ENCODE results near the gene ARSD.
"Not testable (repeated sequence)": the region's sequence is repeated elsewhere in the genome, so short reads cannot be mapped to it uniquely, and the experiment has no call there.

The ARSD gene

DNA sequence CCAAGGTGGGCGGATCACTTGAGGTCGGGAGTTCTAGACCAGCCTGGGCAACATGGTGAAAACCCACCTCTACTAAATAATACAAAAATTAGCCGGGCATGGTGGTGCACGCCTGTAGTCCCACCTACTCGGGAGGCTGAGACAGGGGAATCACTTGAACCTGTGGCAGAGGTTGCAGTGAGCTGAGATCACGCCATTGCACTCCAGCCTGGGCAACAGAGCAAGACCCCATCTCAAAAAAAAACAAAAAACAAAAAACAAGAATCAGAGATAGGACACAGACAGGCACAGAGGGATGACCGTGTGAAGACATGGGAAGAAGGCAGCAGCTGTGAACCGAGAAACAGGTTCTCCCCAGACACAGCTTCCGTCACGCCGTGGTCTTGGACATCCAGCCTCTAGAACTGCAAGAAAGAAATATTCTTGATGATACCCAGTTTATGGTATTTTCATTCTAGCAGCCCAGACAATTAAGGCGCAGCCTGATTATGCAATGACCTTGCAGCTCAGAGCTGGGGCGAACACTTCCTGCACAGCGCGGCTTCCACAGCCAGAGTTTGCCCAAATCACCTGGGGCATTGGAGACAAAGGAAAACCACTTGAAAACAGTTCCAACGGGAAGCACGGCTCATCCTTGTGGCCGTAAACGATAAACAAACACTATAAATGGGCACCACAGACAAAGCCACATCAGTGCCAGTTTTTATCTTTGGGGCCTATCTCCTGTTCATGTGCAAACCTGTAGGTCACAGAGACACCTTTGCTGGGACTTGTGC is 4.2 kb upstream of the ARSD start:
- DNase-seq = no peak

DNA sequence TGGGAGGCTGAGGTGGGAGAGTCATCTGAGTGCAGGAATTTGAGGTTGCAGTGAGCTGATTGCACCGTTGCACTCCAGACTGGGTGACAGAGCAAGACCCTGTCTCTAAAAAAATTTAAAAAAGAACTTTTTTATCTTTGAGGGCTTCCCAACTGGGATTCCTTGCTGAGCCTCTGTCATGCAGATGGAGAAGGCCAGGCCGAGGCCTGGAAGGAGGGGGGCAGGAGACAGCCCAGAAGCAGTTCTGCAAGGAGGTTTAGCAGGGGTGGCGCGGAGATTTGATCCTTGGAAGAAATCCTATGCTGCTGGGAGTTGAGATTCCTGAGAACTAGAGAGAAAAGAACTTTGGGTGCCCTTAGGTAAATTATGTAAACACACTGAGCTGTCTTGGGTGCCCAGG is 2.5 kb upstream of the ARSD start:
- DNase-seq = no peak

DNA sequence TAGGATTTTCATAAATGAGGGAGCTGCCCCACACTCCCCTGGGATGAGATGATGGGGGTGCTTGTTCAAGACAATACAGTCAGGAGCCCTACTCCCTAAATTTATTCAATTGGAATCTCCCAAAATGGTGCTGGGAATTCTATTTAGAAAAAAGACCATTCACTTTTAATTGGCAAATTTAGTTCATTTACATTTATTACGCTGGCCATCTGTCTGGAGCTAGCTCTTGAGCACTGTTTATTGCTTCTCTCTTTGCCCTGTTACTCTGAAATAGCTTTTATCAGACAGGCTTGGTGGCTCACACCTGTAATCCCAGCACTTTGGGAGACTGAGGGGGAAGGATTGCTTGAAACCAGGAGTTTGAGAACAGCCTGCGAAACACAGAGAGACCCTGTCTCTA is 2.0 kb upstream of the ARSD start:
- no peak for DNase-seq

DNA sequence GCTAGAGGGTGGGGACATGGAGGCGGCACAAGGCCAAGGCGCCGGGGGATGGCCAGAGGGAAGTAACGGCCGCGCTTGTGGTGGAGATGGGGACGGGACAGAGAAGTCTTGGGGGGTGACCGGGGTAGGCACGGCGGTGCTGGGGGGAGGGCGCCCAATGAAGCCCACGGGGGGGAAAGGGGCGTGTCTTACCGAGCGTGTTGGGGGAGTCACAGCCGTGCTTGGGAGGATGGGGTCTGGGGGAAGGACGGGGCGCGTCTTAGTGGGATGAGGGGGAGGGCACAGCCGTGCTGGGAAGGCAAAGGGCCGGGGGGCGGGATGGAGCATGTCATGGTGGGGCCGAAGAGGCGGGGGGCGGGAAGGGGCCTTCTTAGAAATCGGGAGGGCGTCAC is 952 bp downstream of the ARSD start:
- no peak for DNase-seq

DNA sequence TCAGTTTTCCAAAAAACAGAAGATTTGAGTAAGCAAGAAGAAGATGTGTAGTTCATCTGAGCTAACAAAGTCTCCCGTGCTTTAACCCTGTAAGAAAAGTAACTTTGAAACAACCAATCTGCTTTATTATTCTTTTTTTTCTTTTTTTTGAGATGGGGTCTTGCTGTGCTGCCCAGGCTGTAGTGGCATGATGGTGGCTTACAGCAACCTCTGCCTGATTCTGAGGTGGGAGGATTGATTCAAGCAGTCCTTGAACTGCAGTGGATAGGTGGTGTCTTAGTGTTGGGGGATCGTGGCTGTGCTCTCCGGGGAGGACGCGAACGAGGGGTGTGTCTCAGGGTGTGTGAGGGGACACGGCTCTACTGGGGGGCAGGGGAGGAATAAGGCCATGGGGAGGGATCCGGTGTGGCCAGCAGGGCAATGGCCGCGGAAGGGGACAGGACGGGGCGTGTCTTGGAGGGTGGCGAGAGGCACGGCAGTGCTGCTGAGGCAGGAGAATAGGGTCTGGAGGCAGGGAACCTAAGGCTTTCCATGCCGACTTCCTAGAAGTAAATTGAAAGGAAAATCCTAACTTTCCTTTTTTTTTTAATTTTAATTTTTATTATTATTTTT is 2.4 kb downstream of the ARSD start:
- no peak for DNase-seq

GRCh38 chrX:2926255-2926654 is 2.9 kb downstream of the ARSD start:
- DNase-seq = not testable (repeated sequence)

DNA sequence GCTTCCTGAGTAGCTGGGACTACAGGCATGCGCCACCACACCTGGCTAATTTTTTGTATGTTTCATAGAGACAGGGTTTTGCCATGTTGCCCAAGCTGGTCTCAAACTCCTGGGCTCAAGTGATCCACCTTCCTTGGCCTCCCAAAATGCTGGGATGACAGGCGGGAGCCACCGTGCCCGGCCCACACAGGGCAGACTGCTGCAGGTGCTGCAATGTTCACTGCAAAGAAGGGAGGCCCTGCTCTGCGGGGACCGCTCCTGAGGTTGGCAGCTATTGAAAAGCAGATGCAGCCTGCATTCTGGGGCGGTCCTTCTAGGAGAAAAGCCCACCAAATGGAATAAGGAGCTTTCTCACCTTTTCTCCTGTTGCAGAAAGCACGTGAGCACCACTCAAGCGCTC is 5.0 kb downstream of the ARSD start:
- DNase-seq = no peak

DNA sequence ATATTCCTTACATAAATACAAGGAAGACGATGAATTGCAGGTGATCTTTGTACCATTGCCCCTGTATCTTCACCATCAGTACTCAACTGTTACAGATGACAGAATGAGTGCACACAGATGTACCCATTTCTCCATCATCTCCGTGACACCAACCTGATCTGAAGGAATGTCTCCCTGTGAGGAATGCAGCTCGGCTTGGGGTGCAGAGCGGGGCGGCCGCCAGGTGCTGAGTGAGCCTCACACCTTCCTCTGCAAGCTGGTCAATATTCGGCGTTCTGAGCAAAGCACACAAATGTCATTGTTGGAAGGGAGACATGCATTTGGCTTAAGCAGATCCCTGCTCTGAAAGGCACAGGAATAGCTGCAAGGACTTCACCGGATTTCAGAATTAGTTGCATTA is 7.4 kb downstream of the ARSD start:
- no peak for DNase-seq

DNA sequence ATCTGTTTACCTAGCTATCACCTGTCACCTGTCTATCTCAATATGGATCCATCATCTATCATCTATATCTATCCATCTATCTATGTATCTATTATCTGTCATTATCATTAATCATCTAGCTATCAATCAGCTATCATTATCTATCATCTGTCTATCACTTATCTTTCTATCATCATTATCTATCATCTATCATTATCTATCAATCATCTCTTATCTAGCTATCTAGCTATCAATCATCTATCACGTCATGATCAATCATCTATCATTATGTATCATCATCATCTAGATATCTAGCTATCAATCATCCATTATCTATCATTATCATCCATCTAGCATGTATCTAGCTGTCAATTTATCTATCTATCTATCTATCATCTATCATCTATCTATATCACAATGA is 7.9 kb downstream of the ARSD start:
- no peak for DNase-seq

GRCh38 chrX:2917767-2918166 is 11.4 kb downstream of the ARSD start:
- no peak for DNase-seq

GRCh38 chrX:2913118-2913517 is 16.0 kb downstream of the ARSD start:
- no peak for DNase-seq

GRCh38 chrX:2910109-2910508 is 19.0 kb downstream of the ARSD start:
- no peak for DNase-seq

- no peak for DNase-seq
Measured at GRCh38 chrX:2908125-2908685, 20.9 kb downstream of the ARSD start.

- no peak for DNase-seq
Measured at GRCh38 chrX:2907295-2907694, 21.8 kb downstream of the ARSD start.

- no peak for DNase-seq
Measured at GRCh38 chrX:2903366-2903765, 25.8 kb downstream of the ARSD start.

DNA sequence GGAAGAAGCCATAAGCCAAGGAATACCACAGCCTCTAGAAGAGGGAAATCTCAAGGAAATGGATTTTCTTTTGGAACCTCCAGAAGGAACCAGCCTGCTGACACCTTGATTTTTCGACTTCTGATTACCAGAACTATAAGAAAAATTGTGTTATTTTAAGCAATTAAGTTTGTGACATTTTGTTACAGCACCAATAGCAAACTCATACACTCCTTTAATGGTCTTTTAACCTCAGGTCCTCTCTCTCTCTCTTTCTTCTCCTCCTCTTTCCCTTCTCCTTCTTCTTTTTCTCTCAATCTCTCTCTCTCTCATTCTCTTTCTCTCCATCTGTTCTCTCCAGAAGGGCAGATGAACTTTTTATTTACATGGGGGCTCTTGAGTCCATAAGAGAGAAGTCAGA is 26.3 kb downstream of the ARSD start:
- DNase-seq = no peak

DNA sequence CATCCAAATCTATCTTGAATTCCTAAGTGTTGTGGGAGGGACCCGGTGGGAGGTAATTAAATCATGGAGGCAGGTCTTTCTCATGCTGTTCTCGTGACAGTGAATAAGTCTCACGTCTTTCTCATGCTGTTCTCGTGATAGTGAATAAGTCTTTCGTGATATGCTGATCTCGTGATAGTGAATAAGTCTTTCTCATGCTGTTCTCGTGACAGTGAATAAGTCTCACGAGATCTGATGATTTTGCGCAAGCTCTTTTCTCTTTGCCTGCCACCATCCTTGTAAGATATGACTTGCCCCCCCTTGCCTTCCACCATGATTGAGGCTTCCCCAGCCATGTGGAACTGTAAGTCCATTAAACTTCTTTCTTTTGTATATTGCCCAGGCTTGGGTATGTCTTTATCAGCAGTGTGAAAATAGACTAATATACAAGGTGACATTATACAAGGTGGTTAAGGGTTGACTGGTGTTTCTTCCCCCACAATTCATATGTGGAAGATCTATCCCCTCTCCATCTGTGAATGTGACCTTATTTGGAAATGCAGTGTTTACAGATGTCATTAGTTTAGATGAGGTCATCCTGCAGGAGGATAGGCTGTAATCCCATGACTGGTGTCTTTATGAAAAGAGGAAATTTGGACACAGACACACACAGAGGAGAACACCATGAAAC is 27.6 kb downstream of the ARSD start:
- DNase-seq = no peak

DNA sequence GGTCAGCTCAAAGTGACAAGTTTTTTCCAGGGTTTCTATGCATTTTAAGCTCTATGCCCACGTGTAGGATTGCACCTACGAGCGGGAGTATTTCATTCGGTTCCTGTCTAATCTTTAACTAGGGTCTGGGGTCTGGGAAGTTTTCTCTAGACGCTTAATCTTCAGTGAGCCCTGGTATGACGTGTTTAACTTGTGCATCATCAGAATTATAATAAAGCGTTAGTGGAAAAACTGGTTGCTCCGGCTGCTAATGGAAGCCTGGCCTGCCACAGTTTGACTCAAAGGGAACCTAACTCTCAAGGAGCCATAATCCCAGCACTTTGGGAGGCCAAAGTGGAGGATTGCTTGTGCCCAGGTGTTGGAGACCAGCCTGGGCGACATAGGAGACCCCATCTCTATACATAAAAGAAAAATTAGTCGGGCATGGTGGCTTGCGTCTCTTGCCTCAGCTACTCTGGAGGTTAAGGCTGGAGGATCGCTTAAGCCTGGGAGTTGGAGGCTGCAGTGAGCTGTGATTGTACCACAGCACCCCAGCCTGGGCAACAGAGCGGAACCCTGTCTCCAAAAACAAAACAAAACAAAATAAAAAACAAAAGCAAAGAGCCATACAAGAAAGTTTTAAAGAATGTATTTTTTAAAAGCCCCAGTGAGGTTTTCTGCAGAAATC is 30.2 kb downstream of the ARSD start:
- no peak for DNase-seq

DNA sequence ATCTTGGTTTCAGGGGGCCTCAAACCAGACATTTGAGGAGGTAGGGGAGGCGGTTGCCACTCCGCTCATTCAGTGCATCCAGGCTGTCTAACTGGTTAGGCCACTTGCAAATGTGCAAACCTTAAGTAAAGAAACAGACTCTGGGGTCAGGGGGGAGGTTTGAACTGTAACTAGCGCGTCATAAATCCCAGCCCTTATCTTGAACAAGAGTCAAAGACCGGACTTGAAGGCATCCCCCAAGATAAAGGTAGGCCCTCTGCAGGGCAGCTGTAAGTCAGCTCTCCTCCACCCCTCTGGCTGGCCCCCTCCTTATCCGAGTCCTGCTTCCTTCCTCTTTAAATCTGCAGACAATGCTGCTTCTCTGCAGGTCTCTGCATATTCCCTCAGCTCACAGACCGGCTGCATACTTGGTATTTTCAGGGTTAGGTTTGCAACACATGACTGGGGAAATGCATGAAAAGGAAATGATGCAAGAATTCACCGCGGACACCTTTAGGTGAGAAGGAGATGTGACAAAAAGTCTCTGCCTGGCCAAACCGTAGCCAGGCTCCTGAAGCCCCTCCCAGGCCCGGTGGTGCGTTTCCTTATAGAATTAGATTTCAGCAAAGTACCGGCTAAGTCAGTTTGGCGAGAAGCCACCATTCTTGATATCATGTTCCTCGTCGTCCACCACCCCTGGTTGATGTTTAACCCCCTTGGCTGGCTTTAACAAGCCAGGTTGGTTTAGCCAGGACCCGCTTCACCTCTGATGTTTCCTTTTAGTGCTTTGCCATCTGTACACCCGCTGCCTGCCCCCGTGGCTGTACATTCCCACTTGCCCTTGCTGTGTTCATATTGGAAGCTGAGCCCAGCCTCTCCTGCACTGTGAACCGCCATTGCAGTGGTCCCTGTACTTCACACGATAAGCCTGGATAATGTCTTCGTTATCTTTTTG is 31.2 kb downstream of the ARSD start:
- not testable (repeated sequence) for DNase-seq

- DNase-seq = no peak
Measured at GRCh38 chrX:2897311-2897689, 31.8 kb downstream of the ARSD start.

DNA sequence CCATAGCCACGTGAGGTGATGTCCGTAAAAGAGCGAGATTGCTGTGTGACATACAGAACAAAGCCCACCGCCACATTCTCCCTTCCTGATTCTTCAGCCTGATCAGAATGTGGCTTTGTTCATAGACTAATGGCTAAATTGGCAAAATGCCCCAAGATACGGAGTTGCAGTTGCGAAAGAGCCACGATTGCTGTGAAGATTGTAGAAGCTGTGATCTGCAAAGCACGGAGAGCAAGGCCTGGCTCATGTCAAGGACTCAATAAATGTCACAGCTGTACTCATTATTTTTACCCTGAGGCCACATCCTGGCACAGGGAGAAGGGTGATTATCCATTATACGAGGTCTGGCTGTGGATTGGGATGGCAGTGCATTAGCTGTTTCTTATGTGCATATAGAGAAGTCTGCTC is 34.2 kb downstream of the ARSD start:
- DNase-seq = no peak

DNA sequence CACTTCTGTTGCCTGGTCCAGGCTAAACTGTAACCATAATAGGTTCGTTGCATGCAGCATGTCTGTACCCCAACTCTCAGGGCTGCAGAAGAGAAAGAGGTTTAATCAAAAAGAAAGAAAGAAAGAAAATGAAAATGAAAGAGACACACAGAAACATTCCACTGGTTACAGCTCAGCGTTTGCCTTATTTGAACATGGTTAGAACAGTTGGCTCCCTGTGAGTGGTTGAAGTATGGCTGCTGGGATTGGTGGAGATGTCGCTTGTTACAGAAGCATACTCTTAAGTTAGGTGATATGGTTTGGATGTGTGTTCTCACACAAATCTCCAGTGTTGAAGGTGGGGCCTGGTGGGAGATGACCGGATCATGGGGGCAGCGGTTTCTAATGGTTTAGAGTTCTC is 36.3 kb downstream of the ARSD start:
- DNase-seq = no peak
